ENCODE measurements around the gene AGPAT2.
"Not testable (repeated sequence)": the region's sequence is repeated elsewhere in the genome, so short reads cannot be mapped to it uniquely, and the experiment has no call there.

Gene AGPAT2

DNA sequence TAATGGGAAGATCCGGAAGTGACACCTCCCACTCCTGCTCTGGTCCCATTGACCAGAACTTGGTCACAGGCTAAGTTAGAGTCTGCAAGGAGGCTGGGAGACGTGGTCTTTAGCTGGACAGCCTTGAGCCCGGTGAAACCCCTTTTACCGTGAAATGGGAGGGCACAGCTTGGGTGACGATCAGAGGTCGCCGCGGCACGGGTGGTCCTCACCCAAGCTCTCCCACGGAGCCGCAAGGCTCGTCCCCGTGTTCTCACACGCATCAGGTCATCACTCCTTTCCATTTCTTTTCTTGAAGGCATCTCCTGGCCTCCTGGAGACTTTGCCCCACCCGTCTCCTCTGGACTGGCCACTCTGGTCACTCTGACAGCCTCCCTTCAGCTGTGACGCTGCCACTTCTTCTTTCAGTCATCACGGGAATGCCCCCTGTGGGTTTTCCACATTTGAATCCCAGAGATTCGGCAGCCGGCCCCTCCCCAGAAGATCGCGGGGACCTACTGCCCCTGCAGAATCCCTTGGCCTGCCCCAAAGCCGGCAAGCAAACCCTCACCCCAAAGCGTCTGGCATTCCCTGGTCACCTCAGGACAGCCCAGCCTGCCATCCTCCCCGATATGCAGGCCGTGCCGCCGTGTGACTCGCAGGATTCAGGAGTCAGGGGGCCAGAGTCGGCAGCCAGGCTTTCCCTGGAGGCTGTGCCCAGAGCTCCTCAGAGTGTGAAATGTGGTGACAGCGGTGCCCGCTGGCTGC lies 43.5 kb downstream of the AGPAT2 start:
- no peak for DNase-seq

DNA sequence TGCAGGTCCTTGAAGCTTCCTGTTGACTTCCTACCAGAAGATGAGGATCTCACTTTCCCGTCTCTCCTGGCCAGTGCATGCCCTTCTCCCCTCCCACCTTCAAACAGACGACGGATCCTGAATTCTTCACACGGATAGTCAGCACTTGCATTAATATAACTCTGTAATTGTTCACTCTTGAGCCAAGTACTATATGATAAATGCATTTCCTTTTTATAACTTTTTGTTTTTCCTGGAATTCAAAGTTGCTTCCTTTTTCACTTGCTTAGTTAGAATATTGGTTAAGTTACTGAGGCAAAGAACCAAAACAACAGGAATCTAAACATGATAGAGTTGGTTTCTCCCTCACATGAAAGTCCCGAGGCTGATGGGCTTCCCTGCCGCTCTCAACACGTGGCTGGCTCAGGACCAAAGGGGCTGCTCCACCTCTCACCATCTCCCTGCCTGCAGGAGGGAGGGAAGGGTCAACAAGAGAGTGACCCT lies 44.8 kb downstream of the AGPAT2 start:
- DNase-seq: no peak

DNA sequence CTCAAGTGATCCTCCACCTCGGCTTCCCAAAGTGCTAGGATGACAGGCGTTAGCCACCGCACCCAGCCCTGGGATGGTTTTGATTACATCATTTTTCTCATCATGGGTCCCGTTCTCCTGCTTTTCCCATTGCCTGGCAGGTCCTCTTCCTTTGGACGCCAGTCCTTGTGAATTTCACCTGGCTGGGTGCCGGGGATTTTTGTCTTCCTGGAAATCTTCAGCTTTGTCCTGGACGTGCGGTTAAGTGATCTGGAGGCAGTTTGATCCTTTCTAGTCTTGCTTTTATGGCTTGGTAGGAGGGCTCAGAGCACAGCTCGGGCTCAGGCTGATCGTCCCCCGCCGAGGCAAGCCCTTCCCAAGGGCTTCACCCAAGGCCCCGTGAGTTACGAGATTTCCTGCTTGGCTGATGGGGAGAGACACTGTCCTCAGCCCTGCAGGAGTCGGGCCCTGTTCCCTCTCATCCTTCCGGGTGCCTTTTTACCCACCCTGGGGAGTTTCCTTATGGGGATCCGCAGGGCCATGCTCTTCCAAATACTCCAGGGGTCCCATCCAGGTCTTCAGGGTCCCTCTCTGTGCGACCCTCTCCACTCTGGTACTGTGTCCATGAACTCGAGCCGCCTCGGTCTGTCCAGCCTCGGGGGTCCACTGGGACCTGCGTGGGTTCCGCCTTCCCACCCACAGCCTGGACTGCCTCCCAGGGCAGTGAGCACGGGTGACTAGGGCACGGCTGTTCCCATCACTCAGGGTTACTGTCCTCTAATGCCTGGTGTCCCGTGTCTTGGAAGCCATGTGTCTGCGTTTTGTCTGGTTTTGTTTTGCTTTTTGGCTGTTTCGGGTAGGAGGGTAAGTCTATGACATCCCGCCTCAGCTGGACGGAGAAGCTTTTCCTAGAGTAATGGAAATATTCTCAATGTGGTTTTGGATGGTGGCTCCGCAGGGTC lies 46.8 kb downstream of the AGPAT2 start:
- DNase-seq: no peak

DNA sequence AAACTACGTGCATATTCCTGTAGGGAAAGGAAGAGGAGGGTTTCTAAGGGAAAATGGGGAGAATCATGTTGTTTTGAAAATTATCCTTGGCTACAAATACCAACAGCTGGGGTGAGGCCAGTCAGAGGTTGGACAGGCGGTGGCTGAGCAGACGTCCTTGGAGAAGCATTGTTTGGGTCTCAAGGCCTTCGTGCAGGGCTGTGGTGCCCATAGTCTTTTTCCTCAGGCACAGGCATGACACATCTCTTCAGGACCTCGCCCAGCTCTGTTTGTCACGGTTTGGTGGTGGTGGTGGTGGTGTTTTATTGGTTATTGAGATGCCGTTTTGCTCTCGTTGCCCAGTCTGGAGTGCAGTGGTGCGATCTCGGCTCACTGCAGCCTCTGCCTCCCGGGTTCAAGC lies 52.4 kb downstream of the AGPAT2 start:
- no peak for DNase-seq

DNA sequence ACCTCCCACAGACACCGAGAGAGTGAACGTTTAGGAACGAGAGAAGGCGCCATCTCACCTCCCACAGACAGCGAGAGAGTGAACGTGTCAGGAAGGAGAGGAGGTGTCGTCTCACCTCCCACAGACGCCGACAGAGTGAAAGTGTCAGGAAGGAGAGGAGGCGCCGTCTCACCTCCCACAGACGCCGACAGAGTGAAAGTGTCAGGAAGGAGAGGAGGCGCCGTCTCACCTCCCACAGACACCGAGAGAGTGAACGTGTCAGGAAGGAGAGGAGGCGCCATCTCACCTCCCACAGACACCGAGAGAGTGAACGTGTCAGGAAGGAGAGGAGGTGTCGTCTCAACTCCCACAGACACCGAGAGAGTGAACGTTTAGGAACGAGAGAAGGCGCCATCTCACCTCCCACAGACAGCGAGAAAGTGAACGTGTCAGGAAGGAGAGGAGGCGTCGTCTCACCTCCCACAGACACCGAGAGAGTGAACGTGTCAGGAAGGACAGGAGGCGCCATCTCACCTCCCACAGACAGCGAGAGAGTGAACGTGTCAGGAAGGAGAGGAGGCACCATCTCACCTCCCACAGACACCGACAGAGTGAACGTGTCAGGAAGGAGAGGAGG lies 54.7 kb downstream of the AGPAT2 start:
- DNase-seq: not testable (repeated sequence)

DNA sequence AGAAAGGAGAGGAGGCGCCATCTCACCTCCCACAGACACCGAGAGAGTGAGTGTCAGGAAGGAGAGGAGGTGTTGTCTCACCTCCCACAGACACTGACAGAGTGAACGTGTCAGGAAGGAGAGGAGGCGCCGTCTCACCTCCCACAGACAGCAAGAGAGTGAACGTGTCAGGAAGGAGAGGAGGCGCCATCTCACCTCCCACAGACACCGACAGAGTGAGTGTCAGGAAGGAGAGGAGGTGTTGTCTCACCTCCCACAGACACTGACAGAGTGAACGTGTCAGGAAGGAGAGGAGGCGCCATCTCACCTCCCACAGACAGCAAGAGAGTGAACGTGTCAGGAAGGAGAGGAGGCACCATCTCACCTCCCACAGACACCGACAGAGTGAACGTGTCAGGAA lies 55.2 kb downstream of the AGPAT2 start:
- not testable (repeated sequence) for DNase-seq

DNA sequence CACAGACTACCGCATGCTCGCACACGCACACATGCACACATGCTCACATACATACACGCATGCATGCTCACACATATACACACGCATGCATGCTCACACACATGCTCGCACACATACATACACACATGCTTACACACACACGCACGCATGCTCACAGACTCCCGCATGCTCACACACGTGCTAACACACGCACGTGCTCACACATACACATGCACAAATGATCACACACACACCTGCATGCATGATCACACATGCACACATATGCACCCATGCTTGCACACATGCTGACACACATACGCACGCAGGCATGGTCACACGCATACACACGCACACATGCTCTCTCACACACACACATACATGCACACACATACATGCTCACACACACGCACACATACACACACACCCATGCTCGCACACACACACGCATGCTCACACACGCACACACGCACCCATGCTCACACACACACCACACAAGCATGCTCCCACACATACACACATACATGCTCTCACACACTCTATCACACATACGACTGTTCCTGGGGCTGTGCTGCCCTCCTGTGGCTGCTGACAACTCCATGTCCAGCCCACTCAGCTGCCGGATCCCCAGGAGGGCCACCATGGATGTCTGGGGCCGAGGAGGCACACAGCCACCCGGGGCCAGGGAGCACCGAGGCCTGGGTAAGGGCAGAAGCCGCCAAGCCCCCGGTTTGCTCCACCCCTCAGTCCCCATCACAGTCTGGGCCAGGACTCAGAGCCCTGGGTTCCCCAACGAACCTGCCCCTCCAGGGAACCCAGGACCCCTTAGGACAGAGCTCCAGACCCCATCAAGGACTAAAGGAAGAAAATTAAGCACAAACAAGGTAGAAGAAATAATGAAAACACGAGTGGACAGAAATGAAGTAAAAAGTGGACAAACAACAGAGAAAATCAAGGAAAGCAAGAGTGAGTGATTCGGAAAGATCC lies 55.9 kb downstream of the AGPAT2 start:
- peak; percentile 60 for DNase-seq

DNA sequence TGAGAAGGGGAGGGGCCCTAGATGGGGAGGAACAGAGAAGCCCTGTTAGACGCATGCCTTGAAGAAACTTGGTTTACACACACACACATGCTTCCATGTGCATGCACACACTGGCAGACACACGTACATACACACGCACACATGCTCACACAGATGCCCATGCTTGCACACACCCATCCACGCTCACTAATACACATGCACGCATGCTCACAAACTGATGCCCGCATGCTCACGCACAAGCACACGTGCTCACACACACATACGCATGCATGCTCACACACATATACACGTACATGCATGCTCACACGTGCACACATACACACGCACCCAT lies 56.6 kb downstream of the AGPAT2 start:
- no peak for DNase-seq

DNA sequence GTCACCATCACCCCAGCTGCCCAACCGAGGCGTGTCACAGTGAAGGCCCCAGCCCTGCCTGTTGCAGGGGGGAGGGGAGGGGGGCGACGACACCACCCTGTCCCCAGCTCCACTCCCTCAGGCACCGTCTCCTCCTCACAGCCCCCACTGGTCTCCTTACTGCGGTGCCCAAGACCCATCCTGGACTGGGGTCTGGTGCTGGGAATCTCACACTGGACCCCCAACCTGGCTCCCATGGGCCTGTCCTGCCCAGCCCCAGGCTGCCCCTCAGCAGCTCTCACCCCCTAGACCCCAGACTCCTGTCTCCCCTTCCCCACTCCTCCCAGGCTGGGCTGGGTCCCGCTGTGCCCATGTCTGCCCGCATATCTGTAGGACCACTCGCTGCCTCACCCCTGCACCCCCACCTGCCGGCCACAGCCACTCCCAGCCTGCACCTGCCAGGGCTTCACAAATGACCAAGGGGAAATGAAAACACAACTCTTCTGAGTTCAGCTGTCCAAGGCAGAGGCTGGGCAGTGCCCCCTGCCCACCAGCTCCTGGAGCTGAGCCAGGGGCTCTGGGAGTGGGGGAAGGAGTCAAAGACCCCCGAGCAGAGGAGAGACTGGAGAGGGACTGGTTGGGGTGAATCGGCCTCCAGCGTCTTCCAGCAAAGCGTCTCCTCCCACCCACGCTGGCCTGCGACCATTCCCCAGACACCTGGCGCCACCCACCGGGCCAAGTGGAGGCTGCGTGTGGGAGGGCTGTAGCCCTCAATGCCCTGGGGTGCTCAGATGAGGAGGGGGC lies 57.2 kb downstream of the AGPAT2 start:
- DNase-seq: no peak

DNA sequence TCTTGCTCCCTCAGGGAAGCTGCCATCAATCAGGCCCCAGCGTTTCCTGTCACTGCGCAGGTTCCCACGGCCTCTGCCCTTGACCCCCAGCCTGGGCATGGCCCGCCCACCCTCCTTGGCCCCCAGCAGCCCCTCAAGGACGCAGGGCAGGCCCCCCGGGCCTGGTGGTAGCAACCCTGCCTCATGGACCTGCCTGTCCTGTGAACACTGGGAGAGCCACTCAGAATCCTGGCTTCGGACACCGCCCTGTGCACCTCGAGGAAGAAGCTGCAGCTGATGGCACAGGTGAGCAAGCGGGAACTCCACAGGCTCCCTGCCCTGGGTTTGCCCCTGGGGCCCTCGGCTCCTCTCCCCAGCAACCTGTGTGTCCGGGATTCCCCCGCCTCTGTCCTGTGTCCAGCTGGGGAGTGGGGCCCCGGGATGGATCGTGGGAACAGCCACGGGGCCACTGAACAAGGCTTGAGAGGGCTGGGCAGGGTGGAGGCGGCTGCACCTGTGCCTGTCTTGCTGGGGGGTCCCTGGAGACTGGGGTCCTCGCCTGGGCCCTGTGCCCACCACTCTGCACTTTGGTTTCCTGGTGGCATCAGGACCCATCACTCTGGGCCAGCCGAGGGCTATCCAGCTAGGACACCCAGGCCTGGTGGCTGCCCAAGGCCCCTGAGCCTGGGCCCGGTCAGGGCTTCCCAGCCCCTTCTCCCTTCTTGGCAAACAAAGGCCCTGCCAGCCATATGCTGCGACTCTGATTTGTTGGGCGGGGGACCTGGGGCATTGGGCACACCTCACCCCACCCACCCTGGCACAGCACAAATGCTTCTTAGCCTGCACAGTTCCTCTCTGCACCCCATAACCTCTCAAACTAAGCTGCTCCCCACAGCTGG lies 58.0 kb downstream of the AGPAT2 start:
- DNase-seq: no peak

DNA sequence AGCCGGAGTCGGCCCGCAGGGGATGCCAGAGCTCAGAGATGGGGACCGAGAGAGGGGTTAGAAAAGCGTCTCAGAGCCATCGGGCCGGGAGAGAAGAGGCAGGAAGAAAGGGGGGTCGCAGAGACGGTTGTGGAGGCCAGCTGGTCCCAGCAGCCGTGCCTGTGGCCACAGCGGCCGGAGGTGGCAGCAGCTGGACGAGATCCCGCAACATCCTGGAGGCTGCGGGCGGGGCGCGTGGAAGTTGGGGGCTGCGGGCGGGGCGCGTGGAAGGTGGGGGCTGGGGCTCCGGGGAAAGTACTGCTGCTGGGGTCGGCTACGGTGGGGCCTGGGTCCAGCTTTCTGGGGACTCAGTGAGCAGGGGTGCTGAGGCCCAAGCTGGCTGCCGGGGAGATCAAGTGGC lies 59.0 kb downstream of the AGPAT2 start:
- no peak for DNase-seq

DNA sequence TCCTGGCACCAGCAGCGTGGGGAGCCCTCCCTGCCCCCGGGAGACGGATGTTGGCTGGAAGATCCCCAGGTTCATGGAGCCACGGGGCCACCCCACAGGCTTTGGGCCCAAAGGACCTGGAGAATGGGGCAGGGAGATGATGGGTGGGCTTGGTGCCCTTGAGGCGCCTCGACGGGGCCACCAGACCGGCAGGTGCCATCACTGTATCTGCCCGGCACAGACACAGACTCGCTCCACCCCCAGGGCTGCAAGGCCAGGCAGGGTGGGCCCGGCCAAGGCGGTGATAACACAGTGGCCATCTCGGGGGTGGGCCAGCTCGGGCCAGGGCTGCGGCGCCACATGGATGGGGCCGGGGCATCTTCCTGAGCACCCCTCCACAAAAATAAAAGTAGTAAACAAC lies 59.6 kb downstream of the AGPAT2 start:
- DNase-seq: no peak

DNA sequence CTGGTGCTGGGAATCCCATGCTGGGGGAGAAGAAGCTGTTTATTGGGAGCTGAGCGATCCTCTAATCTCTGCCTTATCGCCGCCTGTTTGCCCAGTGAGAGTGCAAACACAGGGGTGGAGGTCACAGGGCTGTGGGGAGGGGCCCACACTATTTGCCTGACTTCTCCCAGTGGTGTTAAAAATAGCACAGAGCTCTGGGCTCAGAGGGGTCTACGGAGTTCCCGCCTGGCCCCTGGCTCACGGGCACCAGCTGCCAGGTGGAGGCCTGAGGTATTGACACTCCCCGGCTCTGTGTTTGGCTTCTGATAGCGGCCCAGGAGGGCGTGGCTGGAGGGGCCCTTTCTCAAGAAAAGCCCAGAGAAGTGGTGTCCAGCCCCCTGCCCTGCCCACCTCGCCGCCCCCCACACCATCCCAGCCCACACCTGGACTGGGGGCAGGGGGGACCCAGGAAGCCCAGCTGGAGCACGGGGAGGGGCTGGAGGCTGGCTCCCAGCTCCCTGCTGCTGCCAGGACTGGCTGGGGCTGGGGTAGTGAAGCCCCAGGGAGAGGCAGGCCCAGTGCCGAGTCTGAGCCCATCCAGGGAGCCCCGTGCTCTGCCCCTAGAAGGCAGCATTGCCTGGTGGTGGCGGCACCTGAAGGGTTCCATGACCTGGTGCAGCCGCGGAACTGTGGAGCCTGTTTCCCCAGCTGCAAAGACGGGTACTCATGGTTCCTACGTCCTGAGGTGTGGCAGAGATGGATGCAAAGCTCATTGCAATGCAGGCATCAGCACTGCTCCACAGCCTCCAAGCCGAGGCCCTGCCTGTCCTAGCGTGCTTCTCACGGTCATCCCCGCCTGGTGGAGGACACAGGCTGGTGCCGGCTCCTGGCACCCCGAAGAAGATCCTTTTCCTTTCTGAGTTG lies 60.3 kb downstream of the AGPAT2 start:
- peak; percentile 9 for DNase-seq

DNA sequence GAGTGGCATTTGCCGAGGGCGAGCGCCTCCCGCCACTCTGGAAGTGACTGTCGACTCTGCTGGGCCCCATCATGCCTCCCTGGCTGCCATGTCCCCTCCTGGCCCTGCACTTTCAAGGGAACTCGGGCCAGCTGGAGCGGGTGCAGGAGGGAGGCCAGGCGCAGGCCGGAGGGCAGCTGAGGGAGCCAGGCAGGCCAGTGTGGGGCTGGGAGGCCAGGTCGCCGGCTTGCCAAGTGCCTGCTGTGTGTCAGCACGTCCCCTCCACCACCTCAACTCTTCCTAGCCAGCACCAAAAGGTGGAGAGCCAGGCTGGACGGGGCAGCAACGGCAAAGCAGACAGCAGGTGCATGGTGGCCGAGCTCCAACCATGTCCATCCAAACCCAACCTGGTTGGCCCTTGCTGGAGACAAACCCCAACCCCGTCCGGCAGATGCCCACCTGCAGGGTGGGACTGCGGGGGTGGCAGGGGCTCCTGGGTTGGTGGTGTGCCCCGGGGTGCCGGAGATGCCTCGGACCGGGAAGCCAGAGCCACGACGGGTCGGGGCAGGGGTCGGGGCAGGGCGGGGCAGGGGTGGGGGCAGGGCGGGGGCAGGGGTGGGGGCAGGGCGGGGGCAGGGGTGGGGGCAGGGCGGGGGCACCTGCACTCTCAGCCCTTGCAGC lies 61.1 kb downstream of the AGPAT2 start:
- no peak for DNase-seq

DNA sequence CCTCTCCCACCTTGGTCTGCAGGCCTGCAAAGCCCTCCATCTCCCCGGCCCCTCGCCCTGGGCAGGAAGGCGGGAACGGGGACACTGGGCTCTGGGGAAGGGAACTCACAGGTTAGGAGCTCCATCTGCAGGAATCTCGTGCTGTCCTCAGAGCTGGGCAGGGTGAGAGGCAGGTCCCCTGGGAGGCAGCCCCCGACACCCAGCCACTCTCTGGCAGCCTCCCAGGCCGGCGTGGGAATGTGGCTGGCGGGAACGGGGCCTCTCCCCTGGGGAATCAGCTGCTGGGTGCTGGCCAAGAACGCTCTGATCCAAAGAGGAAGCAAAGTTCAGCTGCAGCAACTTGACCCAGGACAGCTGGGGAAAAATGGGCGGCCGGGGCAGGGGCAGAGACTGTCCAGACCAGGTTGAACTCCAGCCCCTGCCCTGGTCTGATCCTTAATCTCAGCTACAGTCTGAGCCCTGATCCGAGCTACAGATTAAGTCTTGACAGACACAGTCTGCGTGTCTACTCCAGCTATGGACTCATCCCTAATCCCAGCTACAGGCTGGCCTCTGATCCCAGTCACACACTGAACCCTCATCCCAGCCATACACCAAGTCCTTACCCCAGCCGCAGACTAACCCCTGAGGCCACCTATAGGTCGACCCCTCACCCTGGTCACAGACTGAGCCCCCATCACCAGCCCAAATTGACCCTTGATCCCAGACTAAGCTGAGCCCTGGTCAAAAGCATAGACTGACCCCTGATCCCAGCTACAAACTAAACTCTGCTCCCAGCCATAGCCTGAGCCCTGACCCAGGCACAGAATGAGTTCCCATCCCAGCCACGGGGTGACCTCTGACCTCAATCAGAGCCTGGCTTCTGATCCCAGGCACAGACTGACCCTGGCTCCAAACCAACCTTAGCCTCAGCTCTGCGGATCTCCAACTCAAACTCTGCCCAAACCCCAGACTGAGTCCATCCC lies 61.9 kb downstream of the AGPAT2 start:
- peak; percentile 38 for DNase-seq

DNA sequence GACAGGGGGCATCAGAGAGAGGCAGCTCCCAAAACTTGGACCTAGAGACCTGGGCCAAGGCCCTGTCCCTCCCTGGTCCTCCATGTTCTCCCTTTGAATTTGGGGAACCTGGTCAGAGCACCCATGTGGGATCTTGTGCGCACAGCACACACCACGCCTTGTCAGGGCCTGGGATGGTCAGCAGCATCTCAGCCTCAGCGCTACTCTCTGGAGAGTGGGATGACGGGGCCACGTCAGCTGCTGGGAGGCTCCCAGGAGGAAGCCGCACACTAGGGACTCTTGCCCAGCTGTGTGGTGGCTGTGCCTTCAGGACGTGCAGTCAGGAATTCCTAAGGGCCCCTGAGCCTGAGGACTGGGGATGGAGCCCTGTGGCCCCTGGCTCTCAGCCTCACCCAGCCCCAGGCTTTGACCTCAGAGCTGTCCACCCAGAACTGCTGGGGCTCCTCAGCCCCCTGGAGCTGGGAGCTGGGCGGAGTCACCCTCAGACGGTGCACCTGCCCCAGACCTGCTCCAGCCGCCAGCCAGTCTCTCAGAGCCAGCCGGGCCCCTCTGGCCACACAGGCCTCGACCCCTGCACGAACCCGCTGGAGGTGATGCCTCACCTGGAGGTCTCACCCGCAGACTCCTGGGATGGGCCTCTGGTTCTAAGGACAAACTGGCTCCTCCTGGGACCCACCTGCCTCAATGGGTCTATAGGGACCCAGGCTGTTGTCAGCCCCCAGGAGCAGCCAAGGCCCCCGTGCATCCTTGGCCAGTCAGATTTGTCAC lies 62.9 kb downstream of the AGPAT2 start:
- no peak for DNase-seq

DNA sequence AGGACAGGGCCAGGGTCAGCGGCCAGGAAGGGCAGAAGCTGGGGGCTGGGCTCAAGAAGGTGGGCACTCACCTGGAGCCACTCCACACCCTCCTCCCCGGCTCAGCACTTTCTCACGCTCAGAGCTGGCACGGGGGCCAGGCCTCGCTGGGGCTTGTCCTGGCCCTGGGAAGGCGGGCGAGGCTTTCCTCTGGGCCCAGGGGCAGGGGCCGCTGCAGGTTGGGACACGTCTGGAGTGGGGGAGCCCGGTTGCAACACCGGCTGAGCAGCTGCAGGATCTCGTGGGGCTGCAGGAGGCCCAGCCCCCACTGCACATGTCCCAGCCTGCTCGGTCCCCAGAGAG lies 63.4 kb downstream of the AGPAT2 start:
- DNase-seq: peak; percentile 75
